ENCODE measurements around the gene MAPK11.

MAPK11 gene

DNA sequence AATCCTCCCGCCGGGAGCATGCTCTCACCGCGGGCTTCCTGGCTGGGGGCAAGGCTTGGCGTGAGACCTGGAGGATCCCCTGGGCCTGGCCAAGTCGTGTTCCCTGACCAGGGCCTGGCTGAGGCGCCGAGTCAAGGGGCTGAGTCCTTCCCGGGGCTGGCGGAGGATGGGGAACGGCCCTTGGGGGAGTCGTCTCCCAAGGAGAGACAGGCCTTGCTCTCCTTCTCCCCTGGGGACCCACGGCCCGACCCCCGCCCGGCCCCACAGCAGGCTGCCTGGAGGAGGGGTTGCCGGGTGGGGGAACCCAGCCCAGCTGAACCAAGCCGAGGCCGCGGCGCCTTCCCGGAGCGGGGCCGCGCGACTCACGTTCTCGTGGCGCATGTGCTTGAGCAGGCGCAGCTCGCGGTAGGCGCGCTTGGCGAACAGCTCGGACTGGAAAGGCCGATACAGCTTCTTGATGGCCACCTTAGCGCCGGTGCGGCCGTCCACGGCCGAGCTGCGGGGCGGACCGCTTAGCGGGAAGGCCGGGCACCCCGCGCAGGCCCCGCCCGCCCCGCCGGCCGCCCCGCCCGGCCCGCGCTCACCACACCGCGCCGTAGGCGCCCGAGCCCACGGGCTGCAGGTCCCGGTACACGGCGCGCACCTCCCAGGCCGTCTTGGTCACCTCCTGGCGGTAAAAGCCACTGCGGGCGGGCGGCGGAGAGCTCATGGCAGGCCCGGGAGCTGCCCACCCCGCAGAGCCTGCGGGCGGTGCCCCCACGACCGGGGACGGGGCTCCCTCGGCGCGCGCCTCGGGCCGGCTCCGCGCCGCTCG is 9.2 kb downstream of the MAPK11 start:
- ChIA-PET POLR2A (interaction anchor here (0.5 kb wide), 1 partner anchor 237 kb away, joined by 3 read pairs; no protein-coding TSS in a partner anchor), CTCF (interaction anchor here (1.1 to 7.9 kb wide), 6 partner anchors 8 to 81 kb away, joined by 3 to 64 read pairs (median 4); partner anchors contain the start of gene HDAC10)
- peak; percentile 73 for DNase-seq (ENCODE audit: extremely low spot score)
- TF ChIP-seq, protein P1, sequence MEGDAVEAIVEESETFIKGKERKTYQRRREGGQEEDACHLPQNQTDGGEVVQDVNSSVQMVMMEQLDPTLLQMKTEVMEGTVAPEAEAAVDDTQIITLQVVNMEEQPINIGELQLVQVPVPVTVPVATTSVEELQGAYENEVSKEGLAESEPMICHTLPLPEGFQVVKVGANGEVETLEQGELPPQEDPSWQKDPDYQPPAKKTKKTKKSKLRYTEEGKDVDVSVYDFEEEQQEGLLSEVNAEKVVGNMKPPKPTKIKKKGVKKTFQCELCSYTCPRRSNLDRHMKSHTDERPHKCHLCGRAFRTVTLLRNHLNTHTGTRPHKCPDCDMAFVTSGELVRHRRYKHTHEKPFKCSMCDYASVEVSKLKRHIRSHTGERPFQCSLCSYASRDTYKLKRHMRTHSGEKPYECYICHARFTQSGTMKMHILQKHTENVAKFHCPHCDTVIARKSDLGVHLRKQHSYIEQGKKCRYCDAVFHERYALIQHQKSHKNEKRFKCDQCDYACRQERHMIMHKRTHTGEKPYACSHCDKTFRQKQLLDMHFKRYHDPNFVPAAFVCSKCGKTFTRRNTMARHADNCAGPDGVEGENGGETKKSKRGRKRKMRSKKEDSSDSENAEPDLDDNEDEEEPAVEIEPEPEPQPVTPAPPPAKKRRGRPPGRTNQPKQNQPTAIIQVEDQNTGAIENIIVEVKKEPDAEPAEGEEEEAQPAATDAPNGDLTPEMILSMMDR (IDR thresholded peaks at IDR 0.05; ENCODE audit: control extremely low read depth, extremely low read depth, low read depth, missing control alignments) = no peak

DNA sequence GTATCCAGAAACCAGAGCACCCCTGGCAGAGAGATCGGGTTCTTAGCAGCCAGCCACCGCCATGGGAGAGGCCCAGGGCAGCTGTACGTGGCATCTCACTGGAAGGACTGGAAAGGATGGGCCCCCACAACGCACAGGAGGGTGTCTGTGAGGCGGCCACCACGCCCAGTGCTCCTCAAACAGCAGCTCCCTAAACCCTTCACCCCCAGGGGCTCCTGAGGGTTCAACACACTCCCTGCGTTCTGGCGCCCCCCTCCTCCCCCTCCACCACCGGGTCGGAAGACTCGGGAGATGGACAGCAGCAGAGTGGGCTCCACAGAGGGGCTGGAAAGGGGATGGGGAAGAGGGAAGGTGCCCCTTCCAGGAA is 9.8 kb downstream of the MAPK11 start:
- ChIA-PET CTCF (interaction anchor here (1.1 to 7.9 kb wide), 5 partner anchors 7 to 82 kb away, joined by 3 to 64 read pairs (median 3); partner anchors contain the start of gene HDAC10), POLR2A (no interaction called here)
- TF ChIP-seq, protein P1 (IDR thresholded peaks at IDR 0.05; ENCODE audit: control extremely low read depth, extremely low read depth, low read depth, missing control alignments) = no peak
- no peak for DNase-seq (ENCODE audit: extremely low spot score)

DNA sequence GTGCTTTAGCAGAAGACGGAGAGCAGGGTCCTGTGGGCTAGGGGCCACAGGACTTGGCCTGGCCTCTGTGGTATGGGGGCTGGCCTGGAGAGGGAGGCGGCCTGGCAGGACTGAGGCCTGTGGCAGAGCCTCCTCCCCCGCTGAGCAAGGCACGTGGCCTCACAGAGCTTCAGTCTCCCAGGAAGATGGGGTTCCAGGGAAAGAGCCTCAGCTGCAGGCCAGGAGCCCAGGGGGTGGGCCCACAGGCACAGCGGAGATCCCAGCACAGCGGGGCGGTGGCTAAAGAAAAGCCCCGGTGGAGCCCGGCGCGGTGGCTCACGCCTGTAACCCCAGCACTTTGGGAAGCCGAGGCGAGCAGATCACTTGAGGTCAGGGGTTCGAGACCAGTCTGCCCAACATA is 10.9 kb downstream of the MAPK11 start:
- no peak for DNase-seq (ENCODE audit: extremely low spot score)
- ChIA-PET POLR2A (no interaction called here), CTCF (interaction anchor here (0.7 to 1.5 kb wide), 4 partner anchors 17 to 238 kb away, joined by 3 to 4 read pairs (median 3); no protein-coding TSS in a partner anchor)
- TF ChIP-seq, protein P1 (IDR thresholded peaks at IDR 0.05; ENCODE audit: control extremely low read depth, extremely low read depth, low read depth, missing control alignments) = no peak

DNA sequence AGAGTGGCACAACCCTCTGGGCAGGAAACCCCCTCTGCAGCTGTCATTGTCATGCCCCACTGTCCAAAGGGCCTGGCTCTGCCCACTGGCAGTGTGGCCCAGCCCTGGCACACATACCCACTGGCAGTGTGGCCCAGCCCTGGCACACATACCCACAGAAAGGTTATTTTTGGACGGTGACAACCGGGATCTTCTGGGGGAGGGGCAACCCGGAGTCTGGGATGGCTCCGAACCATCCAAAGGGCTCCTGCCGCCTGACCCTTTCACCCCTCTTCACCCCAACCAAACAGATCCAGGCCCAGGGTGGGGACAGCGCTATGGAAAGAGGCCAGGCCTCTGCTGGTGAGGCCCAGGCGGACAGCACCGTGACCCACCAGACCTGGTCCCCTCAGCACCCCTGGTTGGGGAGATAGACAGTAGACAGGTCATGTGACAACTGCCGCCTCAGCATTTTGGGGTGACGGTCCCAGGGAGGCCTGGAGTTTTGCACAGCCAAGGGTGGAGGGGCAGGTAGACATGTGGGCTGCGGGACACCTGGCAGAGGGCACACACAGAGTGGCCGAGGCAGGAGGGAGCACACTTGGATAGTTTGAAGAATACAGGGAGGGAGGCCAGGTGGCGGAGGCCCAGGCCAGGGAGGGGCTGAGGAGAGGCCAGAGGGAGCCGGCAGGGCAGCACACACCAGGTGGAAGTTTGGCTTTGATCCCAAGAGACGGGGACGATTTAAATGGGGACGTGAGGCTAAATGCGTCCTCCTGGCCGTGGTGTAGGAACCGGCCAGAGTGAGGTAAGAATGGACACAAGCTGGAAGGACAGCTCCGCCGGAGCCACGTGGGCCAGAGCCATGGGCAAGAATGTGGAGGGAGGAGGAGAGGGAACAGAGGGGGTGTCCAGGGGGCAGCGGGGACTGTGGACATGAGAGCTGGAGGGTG is 11.6 kb downstream of the MAPK11 start:
- ChIA-PET POLR2A (no interaction called here), CTCF (interaction anchor here (0.7 to 1.5 kb wide), 4 partner anchors 18 to 239 kb away, joined by 3 to 4 read pairs (median 3); no protein-coding TSS in a partner anchor)
- TF ChIP-seq, protein P1 (IDR thresholded peaks at IDR 0.05; ENCODE audit: control extremely low read depth, extremely low read depth, low read depth, missing control alignments) = no peak
- DNase-seq (ENCODE audit: extremely low spot score) = no peak

DNA sequence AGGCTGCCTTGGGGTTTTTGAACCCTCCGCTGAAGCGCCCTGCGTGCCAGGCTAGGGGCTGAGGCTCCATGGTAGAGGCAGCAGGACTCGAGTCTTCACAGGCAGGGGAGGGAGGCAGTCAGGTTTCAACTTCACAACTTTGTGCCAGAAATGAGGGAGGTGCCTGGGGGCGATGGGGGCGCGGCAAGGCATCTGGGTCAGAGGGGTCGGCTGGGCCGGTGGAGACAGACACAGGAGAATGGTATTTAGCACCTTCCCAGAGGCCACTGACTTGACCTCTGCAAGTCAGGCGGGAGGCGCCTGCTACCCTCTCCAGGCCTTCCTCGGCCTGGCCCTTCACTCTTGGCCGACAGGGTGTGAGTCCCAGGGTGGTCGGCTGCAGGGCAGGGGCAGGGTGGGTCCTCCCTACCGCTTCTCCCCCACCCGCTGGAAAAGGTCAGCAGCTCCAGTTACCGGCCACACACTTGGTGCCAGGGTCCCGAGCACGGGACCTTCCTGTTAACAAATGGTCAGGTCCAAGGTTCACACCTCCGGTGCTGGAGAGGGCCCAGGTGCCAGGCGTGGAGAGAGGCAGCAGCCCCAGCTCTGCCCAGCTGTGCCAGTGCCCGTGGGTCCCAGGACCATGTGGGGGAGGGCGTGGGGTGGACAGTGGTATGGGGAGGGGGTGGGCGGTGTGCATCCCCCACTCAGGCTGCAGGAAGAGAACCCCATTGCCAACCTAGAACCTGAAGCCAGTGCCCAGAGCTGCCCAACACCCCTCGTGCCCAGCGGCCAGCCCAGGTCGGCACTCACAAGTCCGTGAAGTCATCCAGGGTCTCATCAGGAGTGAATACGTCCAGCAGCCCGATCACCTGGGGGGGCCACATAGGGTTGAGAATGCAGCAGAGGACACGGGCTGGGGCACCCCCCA is 12.5 kb downstream of the MAPK11 start:
- TF ChIP-seq, protein P1 (IDR thresholded peaks at IDR 0.05; ENCODE audit: control extremely low read depth, extremely low read depth, low read depth, missing control alignments) = no peak
- CTCF ChIA-PET = no interaction called here
- POLR2A ChIA-PET = no interaction called here
- DNase-seq (ENCODE audit: extremely low spot score) = no peak

Measured in GM10248 (cell line).